Adipocyte (in vitro differentiated cells): Measurements from ENCODE around the gene SEMA5A.

Experiments used
- DNase-seq: peaks from one replicate; pipeline ENCODE4 v3.0.0-alpha.2; 2015; ENCODE audit warnings: low read depth
- H3K27me3 ChIP-seq: replicated peaks from 2 replicates; pipeline ENCODE4 v1.7.0; 2013; ENCODE audit warnings: mild to moderate bottlenecking, low read length, moderate library complexity; ENCODE audit not compliant: control insufficient read depth, insufficient read depth
- H3K36me3 ChIP-seq: 2 replicates; pipeline ENCODE4 v1.7.0; 2013; ENCODE audit warnings: low read length, mild to moderate bottlenecking, moderate library complexity; ENCODE audit not compliant: control insufficient read depth, insufficient read depth, severe bottlenecking
- H3K4me1 ChIP-seq: 2 replicates; pipeline ENCODE4 v1.7.0; 2013; ENCODE audit warnings: mild to moderate bottlenecking, low read length, moderate library complexity; ENCODE audit not compliant: control insufficient read depth, insufficient read depth
- H3K4me3 ChIP-seq: 2 replicates; pipeline ENCODE4 v1.7.0; 2013; ENCODE audit warnings: mild to moderate bottlenecking, low read length, moderate library complexity
- H3K9ac ChIP-seq: 2 replicates; pipeline ENCODE4 v1.7.0; 2013; ENCODE audit warnings: mild to moderate bottlenecking, low read length, moderate library complexity
- H3K9me3 ChIP-seq: 2 replicates; pipeline ENCODE4 v1.7.0; 2013; ENCODE audit warnings: mild to moderate bottlenecking, low read length, moderate library complexity; ENCODE audit not compliant: control insufficient read depth

SEMA5A gene

GRCh38 chr5:9046756-9047481, 499.0 kb downstream of the SEMA5A start:
- Histone ChIP-seq H3K9ac (no peak overlapping the region), H3K27me3 (no peaks in the 10 kb centered on the region), H3K36me3 (peaks cover 10% of the 10 kb centered on the region), H3K4me1 (peaks cover 25% of the 10 kb centered on the region), H3K4me3 (no peak overlapping the region), H3K9me3 (no peaks in the 10 kb centered on the region)
- DNase-seq: peak; percentile 62

- Histone ChIP-seq H3K36me3 (peaks cover 10% of the 10 kb centered on the region), H3K27me3 (no peaks in the 10 kb centered on the region)
These were observed 499.9 kb downstream of the SEMA5A start for GRCh38 chr5:9045946-9046345.

GRCh38 chr5:9042241-9042640, 503.6 kb downstream of the SEMA5A start:
- H3K4me3 ChIP-seq: no peak overlapping the region
- H3K9me3 ChIP-seq: no peaks in the 10 kb centered on the region
- H3K27me3 ChIP-seq: no peaks in the 10 kb centered on the region
- H3K9ac ChIP-seq: no peak overlapping the region
- peaks cover 16% of the 10 kb centered on the region for H3K4me1 ChIP-seq
- DNase-seq: no peak
- H3K36me3 ChIP-seq: peaks cover 10% of the 10 kb centered on the region

More at GRCh38 chr5:9045946-9046345, 499.9 kb downstream of the SEMA5A start:
- no peak overlapping the region for H3K4me3 ChIP-seq
- H3K9me3 ChIP-seq: no peaks in the 10 kb centered on the region
- DNase-seq: no peak
- H3K4me1 ChIP-seq: peaks cover 25% of the 10 kb centered on the region
- peak overlapping the region; percentile 15 for H3K9ac ChIP-seq

- no peaks in the 10 kb centered on the region for H3K9me3 ChIP-seq
- peaks cover 10% of the 10 kb centered on the region for H3K36me3 ChIP-seq
- H3K9ac ChIP-seq: no peak overlapping the region
- no peak overlapping the region for H3K4me3 ChIP-seq
- no peak for DNase-seq
- H3K4me1 ChIP-seq: peaks cover 4% of the 10 kb centered on the region
- no peaks in the 10 kb centered on the region for H3K27me3 ChIP-seq
These were observed 505.4 kb downstream of the SEMA5A start for GRCh38 chr5:9040475-9040874.

- Histone ChIP-seq H3K9me3 (no peaks in the 10 kb centered on the region), H3K4me3 (no peak overlapping the region), H3K4me1 (no peaks in the 10 kb centered on the region), H3K27me3 (no peaks in the 10 kb centered on the region), H3K9ac (no peak overlapping the region), H3K36me3 (no peaks in the 10 kb centered on the region)
- no peak for DNase-seq
These were observed 508.8 kb downstream of the SEMA5A start for GRCh38 chr5:9037048-9037447.

GRCh38 chr5:9035346-9035745, 510.5 kb downstream of the SEMA5A start:
- no peak overlapping the region for H3K9ac ChIP-seq
- DNase-seq: no peak
- no peak overlapping the region for H3K4me3 ChIP-seq
- H3K4me1 ChIP-seq: no peaks in the 10 kb centered on the region
- no peaks in the 10 kb centered on the region for H3K36me3 ChIP-seq
- no peaks in the 10 kb centered on the region for H3K27me3 ChIP-seq
- H3K9me3 ChIP-seq: no peaks in the 10 kb centered on the region

- Histone ChIP-seq H3K4me1 (no peaks in the 10 kb centered on the region), H3K27me3 (no peaks in the 10 kb centered on the region), H3K4me3 (no peak overlapping the region), H3K36me3 (no peaks in the 10 kb centered on the region), H3K9ac (no peak overlapping the region), H3K9me3 (no peaks in the 10 kb centered on the region)
- no peak for DNase-seq
These were observed 511.2 kb downstream of the SEMA5A start for GRCh38 chr5:9034649-9035048.

GRCh38 chr5:9033524-9033923, 512.4 kb downstream of the SEMA5A start:
- no peaks in the 10 kb centered on the region for H3K27me3 ChIP-seq
- no peak overlapping the region for H3K9ac ChIP-seq
- no peak overlapping the region for H3K4me3 ChIP-seq
- H3K4me1 ChIP-seq: no peaks in the 10 kb centered on the region
- no peaks in the 10 kb centered on the region for H3K36me3 ChIP-seq
- no peak for DNase-seq
- H3K9me3 ChIP-seq: no peaks in the 10 kb centered on the region

- Histone ChIP-seq H3K9me3 (peaks cover 20% of the 10 kb centered on the region), H3K36me3 (no peaks in the 10 kb centered on the region), H3K9ac (no peak overlapping the region), H3K27me3 (no peaks in the 10 kb centered on the region), H3K4me1 (no peaks in the 10 kb centered on the region), H3K4me3 (no peak overlapping the region)
- no peak for DNase-seq
These were observed 519.9 kb downstream of the SEMA5A start for GRCh38 chr5:9025942-9026341.

- DNase-seq: no peak
- H3K36me3 ChIP-seq: no peaks in the 10 kb centered on the region
- no peaks in the 10 kb centered on the region for H3K27me3 ChIP-seq
- H3K9me3 ChIP-seq: peaks cover 14% of the 10 kb centered on the region
- H3K4me3 ChIP-seq: no peak overlapping the region
- no peak overlapping the region for H3K9ac ChIP-seq
- no peaks in the 10 kb centered on the region for H3K4me1 ChIP-seq
These were observed 524.9 kb downstream of the SEMA5A start for GRCh38 chr5:9020996-9021395.

GRCh38 chr5:9015937-9016270, 530.0 kb downstream of the SEMA5A start:
- DNase-seq: peak; percentile 43
- H3K9ac ChIP-seq: no peak overlapping the region
- no peak overlapping the region for H3K4me3 ChIP-seq

More at GRCh38 chr5:9015937-9016270, 530.0 kb downstream of the SEMA5A start:
- Histone ChIP-seq H3K27me3 (no peaks in the 10 kb centered on the region), H3K9me3 (no peaks in the 10 kb centered on the region), H3K4me1 (peaks cover 18% of the 10 kb centered on the region), H3K36me3 (no peaks in the 10 kb centered on the region)
